Nephron (organoid): ENCODE measurements around the gene PDE4D.

Source experiments
- H3K27ac Mint-ChIP-seq, 3 experiments: 2 replicates each; pipeline ENCODE4 v1.8.0; 2020; ENCODE audit warnings: mixed read lengths in 3 of 3, mild to moderate bottlenecking in 2 of 3, moderate library complexity in 1 of 3
- H3K27me3 Mint-ChIP-seq: 2 replicates; pipeline ENCODE4 v1.8.0; 2021; ENCODE audit warnings: low read depth, mild to moderate bottlenecking, moderate library complexity, mixed read lengths
- H3K36me3 Mint-ChIP-seq: 2 replicates; pipeline ENCODE4 v1.8.0; 2020; ENCODE audit warnings: low read depth, mixed read lengths
- H3K4me1 Mint-ChIP-seq: 2 replicates; pipeline ENCODE4 v1.8.0; 2020; ENCODE audit warnings: mixed read lengths
- H3K4me3 Mint-ChIP-seq, 3 experiments: 2 replicates each; pipeline ENCODE4 v1.8.0; 2020; ENCODE audit warnings: mild to moderate bottlenecking in 3 of 3, mixed read lengths in 3 of 3, moderate library complexity in 2 of 3
- H3K9me3 Mint-ChIP-seq: 2 replicates; pipeline ENCODE4 v1.8.0; 2020; ENCODE audit warnings: mixed read lengths
- CTCF ChIP-seq, 3 experiments: fragments of 200-600 bp; sonication (generic); IDR thresholded peaks; one replicate each; pipeline ENCODE4 v1.5.0; 2021; ENCODE audit warnings: antibody characterized with exemption in 3 of 3; ENCODE audit not compliant: unreplicated experiment in 3 of 3

PDE4D gene

GRCh38 chr5:59179704-59180103, 713.8 kb downstream of the PDE4D start:
- H3K27ac Mint-ChIP-seq: no peak overlapping the region

GRCh38 chr5:59178482-59178881, 715.0 kb downstream of the PDE4D start:
- Mint-ChIP-seq H3K27me3 (no peaks in the 10 kb centered on the region), H3K4me1 (peaks cover 13% of the 10 kb centered on the region), H3K36me3 (no peaks in the 10 kb centered on the region), H3K9me3 (no peaks in the 10 kb centered on the region), H3K27ac (no peak overlapping the region), H3K4me3 (no peak overlapping the region)
- no peak for TF ChIP-seq CTCF (IDR thresholded peaks at IDR 0.05; ENCODE audit: unreplicated experiment in 3 of 3)

More at GRCh38 chr5:59179704-59180103, 713.8 kb downstream of the PDE4D start:
- peaks cover 5% of the 10 kb centered on the region for H3K4me1 Mint-ChIP-seq
- H3K27me3 Mint-ChIP-seq: no peaks in the 10 kb centered on the region
- TF ChIP-seq CTCF (IDR thresholded peaks at IDR 0.05; ENCODE audit: unreplicated experiment in 3 of 3): no peak
- no peaks in the 10 kb centered on the region for H3K36me3 Mint-ChIP-seq
- H3K9me3 Mint-ChIP-seq: no peaks in the 10 kb centered on the region
- H3K4me3 Mint-ChIP-seq: no peak overlapping the region

GRCh38 chr5:59178071-59178470, 715.5 kb downstream of the PDE4D start:
- H3K27ac Mint-ChIP-seq: no peak overlapping the region
- no peaks in the 10 kb centered on the region for H3K27me3 Mint-ChIP-seq
- no peaks in the 10 kb centered on the region for H3K36me3 Mint-ChIP-seq
- TF ChIP-seq CTCF (IDR thresholded peaks at IDR 0.05; ENCODE audit: unreplicated experiment in 3 of 3): no peak
- H3K4me3 Mint-ChIP-seq: no peak overlapping the region
- peaks cover 14% of the 10 kb centered on the region for H3K4me1 Mint-ChIP-seq
- no peaks in the 10 kb centered on the region for H3K9me3 Mint-ChIP-seq

GRCh38 chr5:59177644-59178043, 715.9 kb downstream of the PDE4D start:
- Mint-ChIP-seq H3K36me3 (no peaks in the 10 kb centered on the region), H3K4me3 (no peak overlapping the region), H3K27me3 (no peaks in the 10 kb centered on the region), H3K4me1 (peaks cover 14% of the 10 kb centered on the region), H3K9me3 (no peaks in the 10 kb centered on the region), H3K27ac (no peak overlapping the region)
- TF ChIP-seq CTCF (IDR thresholded peaks at IDR 0.05; ENCODE audit: unreplicated experiment in 3 of 3): no peak

- no peak overlapping the region for H3K4me3 Mint-ChIP-seq
- H3K27me3 Mint-ChIP-seq: no peaks in the 10 kb centered on the region
- H3K36me3 Mint-ChIP-seq: no peaks in the 10 kb centered on the region
- H3K4me1 Mint-ChIP-seq: peaks cover 14% of the 10 kb centered on the region
- no peaks in the 10 kb centered on the region for H3K9me3 Mint-ChIP-seq
- peak; percentile 84 to 91 (median 84) for TF ChIP-seq CTCF (IDR thresholded peaks at IDR 0.05; ENCODE audit: unreplicated experiment in 3 of 3)
- no peak overlapping the region for H3K27ac Mint-ChIP-seq
These were observed 719.2 kb downstream of the PDE4D start for GRCh38 chr5:59174248-59174844.

- Mint-ChIP-seq H3K9me3 (no peaks in the 10 kb centered on the region), H3K36me3 (no peaks in the 10 kb centered on the region), H3K4me3 (no peak overlapping the region), H3K27me3 (no peaks in the 10 kb centered on the region), H3K4me1 (peaks cover 14% of the 10 kb centered on the region), H3K27ac (no peak overlapping the region)
- TF ChIP-seq CTCF (IDR thresholded peaks at IDR 0.05; ENCODE audit: unreplicated experiment in 3 of 3): no peak
These were observed 719.9 kb downstream of the PDE4D start for GRCh38 chr5:59173578-59173977.
